BLaER1 (cell line): ENCODE data around the gene USP10.
A peak's percentile ranks its signal among the peaks of the same experiment; 100 is the strongest.
"Not testable (repeated sequence)": the region's sequence is repeated elsewhere in the genome, so short reads cannot be mapped to it uniquely, and the experiment has no call there.

Experiments
- H3K27ac ChIP-seq: shearing (Covaris generic); formaldehyde crosslinking; 2 replicates; pipeline ENCODE4 v1.8.1; 2022
- H3K27me3 ChIP-seq: shearing (Covaris generic); formaldehyde crosslinking; 2 replicates; pipeline ENCODE4 v1.8.1; 2022
- H3K36me3 ChIP-seq: shearing (Covaris generic); formaldehyde crosslinking; 2 replicates; pipeline ENCODE4 v1.8.1; 2022
- H3K4me1 ChIP-seq: shearing (Covaris generic); formaldehyde crosslinking; 2 replicates; pipeline ENCODE4 v1.8.1; 2022
- H3K4me2 ChIP-seq: shearing (Covaris generic); formaldehyde crosslinking; 2 replicates; pipeline ENCODE4 v1.8.1; 2022
- H3K4me3 ChIP-seq: shearing (Covaris generic); formaldehyde crosslinking; 2 replicates; pipeline ENCODE4 v1.8.1; 2022
- H3K9ac ChIP-seq: shearing (Covaris generic); formaldehyde crosslinking; 2 replicates; pipeline ENCODE4 v1.8.1; 2022
- H3K9me3 ChIP-seq: shearing (Covaris generic); formaldehyde crosslinking; 2 replicates; pipeline ENCODE4 v1.8.1; 2022
- H4K20me1 ChIP-seq: shearing (Covaris generic); formaldehyde crosslinking; 2 replicates; pipeline ENCODE4 v1.8.1; 2022
- Cebpa-rat ChIP-seq: shearing (Covaris generic); IDR thresholded peaks from 2 replicates; pipeline ENCODE4 v1.8.1; 2022

USP10 gene

GRCh38 chr16:84724606-84725309 is 25.0 kb downstream of the USP10 start:
- Histone ChIP-seq H4K20me1 (peaks cover 100% of the 10 kb centered on the region), H3K27ac (no peak overlapping the region), H3K27me3 (no peaks in the 10 kb centered on the region), H3K9ac (no peak overlapping the region), H3K4me3 (no peak overlapping the region), H3K4me2 (peak overlapping the region; percentile 96), H3K4me1 (peaks cover 76% of the 10 kb centered on the region), H3K36me3 (peaks cover 27% of the 10 kb centered on the region), H3K9me3 (no peaks in the 10 kb centered on the region)
- TF ChIP-seq Cebpa-rat = no peak

- H3K4me2 ChIP-seq = peak overlapping the region; percentile 96
- H3K27me3 ChIP-seq = no peaks in the 10 kb centered on the region
- H3K9ac ChIP-seq = no peak overlapping the region
- no peak overlapping the region for H3K4me3 ChIP-seq
- no peaks in the 10 kb centered on the region for H3K9me3 ChIP-seq
- TF ChIP-seq Cebpa-rat = no peak
- H3K4me1 ChIP-seq = peaks cover 85% of the 10 kb centered on the region
- peaks cover 19% of the 10 kb centered on the region for H3K36me3 ChIP-seq
- peaks cover 100% of the 10 kb centered on the region for H4K20me1 ChIP-seq
- no peak overlapping the region for H3K27ac ChIP-seq
Measured at GRCh38 chr16:84725481-84726078, 25.8 kb downstream of the USP10 start.

GRCh38 chr16:84726079-84726668 is 26.4 kb downstream of the USP10 start:
- peaks cover 91% of the 10 kb centered on the region for H3K4me1 ChIP-seq
- peak overlapping the region; percentile 54 for H3K4me3 ChIP-seq
- peak overlapping the region; percentile 96 for H3K4me2 ChIP-seq
- no peaks in the 10 kb centered on the region for H3K9me3 ChIP-seq
- H4K20me1 ChIP-seq = peaks cover 100% of the 10 kb centered on the region
- peak overlapping the region; percentile 67 for H3K9ac ChIP-seq
- peaks cover 13% of the 10 kb centered on the region for H3K36me3 ChIP-seq
- TF ChIP-seq Cebpa-rat = no peak
- no peaks in the 10 kb centered on the region for H3K27me3 ChIP-seq
- H3K27ac ChIP-seq = peak overlapping the region; percentile 66

- H3K9me3 ChIP-seq = no peaks in the 10 kb centered on the region
- no peaks in the 10 kb centered on the region for H3K27me3 ChIP-seq
- peaks cover 94% of the 10 kb centered on the region for H3K4me1 ChIP-seq
- peak overlapping the region; percentile 66 for H3K27ac ChIP-seq
- peak overlapping the region; percentile 96 for H3K4me2 ChIP-seq
- H3K9ac ChIP-seq = peak overlapping the region; percentile 67
- H3K4me3 ChIP-seq = peak overlapping the region; percentile 54
- TF ChIP-seq Cebpa-rat = no peak
- H4K20me1 ChIP-seq = peaks cover 100% of the 10 kb centered on the region
- H3K36me3 ChIP-seq = peaks cover 7% of the 10 kb centered on the region
Measured at GRCh38 chr16:84726669-84727467, 27.1 kb downstream of the USP10 start.

- Histone ChIP-seq H3K27me3 (no peaks in the 10 kb centered on the region), H3K4me3 (no peak overlapping the region), H3K4me2 (peak overlapping the region; percentile 62), H3K9ac (no peak overlapping the region), H3K9me3 (no peaks in the 10 kb centered on the region), H3K36me3 (peaks cover 16% of the 10 kb centered on the region), H3K27ac (no peak overlapping the region), H4K20me1 (peaks cover 100% of the 10 kb centered on the region), H3K4me1 (peaks cover 75% of the 10 kb centered on the region)
- no peak for TF ChIP-seq Cebpa-rat
Measured at GRCh38 chr16:84728853-84729424, 29.1 kb downstream of the USP10 start.

- Histone ChIP-seq H3K27ac (peak overlapping the region; percentile 49; the same call in 1 of the 2 replicates), H3K4me1 (peaks cover 66% of the 10 kb centered on the region), H3K4me2 (peak overlapping the region; percentile 62), H3K27me3 (no peaks in the 10 kb centered on the region), H4K20me1 (peaks cover 100% of the 10 kb centered on the region), H3K9me3 (no peaks in the 10 kb centered on the region), H3K9ac (peak overlapping the region; percentile 54), H3K36me3 (peaks cover 25% of the 10 kb centered on the region), H3K4me3 (no peak overlapping the region)
- no peak for TF ChIP-seq Cebpa-rat
Measured at GRCh38 chr16:84729716-84730320, 30.0 kb downstream of the USP10 start.

- Histone ChIP-seq H3K27ac (peak overlapping the region; percentile 49; the same call in 1 of the 2 replicates), H3K9me3 (no peaks in the 10 kb centered on the region), H3K9ac (no peak overlapping the region), H3K4me1 (peaks cover 59% of the 10 kb centered on the region), H3K4me3 (no peak overlapping the region), H3K27me3 (no peaks in the 10 kb centered on the region), H3K4me2 (peak overlapping the region; percentile 62), H4K20me1 (peaks cover 100% of the 10 kb centered on the region), H3K36me3 (peaks cover 32% of the 10 kb centered on the region)
- no peak for TF ChIP-seq Cebpa-rat
Measured at GRCh38 chr16:84730406-84731106, 30.8 kb downstream of the USP10 start.

- H3K27me3 ChIP-seq, H3K27ac ChIP-seq, H3K9ac ChIP-seq, H3K4me3 ChIP-seq, H3K4me2 ChIP-seq, H3K9me3 ChIP-seq: not testable (repeated sequence)
- peaks cover 58% of the 10 kb centered on the region for H3K4me1 ChIP-seq
- H4K20me1 ChIP-seq = peaks cover 100% of the 10 kb centered on the region
- peaks cover 41% of the 10 kb centered on the region for H3K36me3 ChIP-seq
Measured at GRCh38 chr16:84732332-84732673, 32.5 kb downstream of the USP10 start.
